HG03108 (cell line): ENCODE measurements around the gene ARHGAP10.

Experiments used
- ATAC-seq: cut with Tn5 transposase; IDR thresholded peaks from one replicate; pipeline ENCODE4 v1.9.1; 2021; ENCODE audit warnings: moderate library complexity; ENCODE audit not compliant: unreplicated experiment

The ARHGAP10 gene

DNA sequence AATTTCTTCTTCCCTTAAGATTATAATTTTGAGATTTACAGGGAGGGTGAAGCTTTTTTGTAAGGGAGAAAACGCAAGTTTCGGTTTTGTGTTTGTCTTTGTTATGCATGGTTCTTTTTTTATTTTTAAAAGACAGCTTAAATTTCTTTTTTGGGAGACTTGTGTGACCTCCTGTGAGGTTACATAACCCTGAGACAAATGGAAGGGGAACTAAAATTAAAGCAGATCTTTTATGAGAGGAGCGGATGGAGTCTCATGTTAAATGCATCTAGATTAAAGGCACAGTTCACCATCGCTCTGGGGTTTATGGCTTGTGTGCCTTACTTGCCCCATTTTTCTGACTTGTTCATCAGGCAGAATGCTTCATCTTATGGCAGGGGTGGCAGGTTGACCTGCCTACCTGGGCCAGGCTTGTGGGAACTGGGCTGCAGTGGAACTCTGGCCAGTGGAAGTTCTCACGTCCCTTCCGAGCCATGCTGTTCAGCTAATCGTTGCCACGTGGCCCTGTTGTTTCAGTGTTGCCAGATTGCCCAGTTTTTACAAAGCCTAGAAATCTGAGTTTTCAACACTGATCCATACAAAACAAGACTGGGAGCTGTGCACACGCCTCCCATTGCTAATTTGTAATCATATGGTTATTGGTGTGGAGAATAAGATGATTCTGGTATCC lies 291.8 kb downstream of the ARHGAP10 start:
- ATAC-seq = no peak

DNA sequence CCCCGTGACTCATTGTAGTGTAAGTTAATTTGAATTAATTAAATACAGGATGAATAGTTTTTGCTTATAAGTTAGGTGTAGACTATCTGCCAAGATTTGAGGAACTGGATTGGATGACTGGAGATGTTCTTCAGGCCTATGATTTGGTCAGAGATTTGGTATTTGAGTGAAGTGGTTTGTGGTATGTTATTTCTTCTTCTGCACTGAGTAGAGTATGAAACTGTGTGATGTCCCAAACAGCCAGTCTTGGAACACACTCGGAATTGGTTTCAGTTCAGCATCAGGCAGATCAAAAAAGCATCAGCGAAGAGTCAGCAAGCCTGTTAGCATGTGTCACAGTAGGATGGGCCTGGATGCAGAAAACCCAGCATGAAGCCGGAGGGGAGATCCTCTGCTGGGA lies 294.1 kb downstream of the ARHGAP10 start:
- ATAC-seq = no peak

DNA sequence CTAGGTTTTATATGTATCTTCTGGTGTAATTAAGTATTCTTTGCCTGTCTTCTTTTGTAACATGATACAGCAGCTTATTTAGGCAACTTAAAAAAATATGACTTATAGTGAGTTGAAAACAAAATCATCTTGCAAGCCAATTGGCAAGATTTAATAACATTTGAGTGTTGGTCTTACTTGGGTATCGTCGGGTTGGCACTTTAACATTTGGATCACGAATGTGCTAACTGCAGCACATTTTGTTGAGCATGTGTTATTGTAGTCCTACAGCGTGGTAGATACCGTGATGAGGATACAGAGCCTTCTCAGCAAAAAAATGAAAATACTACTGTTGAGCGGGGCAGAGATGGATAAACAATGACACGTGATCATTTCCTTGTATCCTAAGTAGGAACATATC lies 295.3 kb downstream of the ARHGAP10 start:
- ATAC-seq = no peak

DNA sequence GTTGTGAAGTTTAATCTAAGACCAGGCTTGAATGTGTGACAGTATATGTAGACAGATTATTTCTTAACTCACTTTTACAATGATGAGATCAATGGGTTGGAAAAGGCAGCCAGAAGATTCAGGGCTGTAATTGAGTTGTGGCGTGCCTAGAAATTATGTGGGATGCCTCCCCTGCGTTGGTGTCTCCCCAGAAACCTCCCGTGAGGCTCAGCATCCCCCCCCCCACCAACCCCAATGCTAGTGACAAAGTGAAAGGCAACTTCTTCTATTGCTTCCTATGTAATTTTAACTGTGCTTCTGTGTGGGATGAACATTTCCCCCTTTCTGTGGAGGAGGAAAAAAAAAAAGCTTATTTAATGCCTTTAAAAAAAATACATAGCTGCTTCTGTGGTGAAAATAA lies 297.9 kb downstream of the ARHGAP10 start:
- no peak for ATAC-seq

DNA sequence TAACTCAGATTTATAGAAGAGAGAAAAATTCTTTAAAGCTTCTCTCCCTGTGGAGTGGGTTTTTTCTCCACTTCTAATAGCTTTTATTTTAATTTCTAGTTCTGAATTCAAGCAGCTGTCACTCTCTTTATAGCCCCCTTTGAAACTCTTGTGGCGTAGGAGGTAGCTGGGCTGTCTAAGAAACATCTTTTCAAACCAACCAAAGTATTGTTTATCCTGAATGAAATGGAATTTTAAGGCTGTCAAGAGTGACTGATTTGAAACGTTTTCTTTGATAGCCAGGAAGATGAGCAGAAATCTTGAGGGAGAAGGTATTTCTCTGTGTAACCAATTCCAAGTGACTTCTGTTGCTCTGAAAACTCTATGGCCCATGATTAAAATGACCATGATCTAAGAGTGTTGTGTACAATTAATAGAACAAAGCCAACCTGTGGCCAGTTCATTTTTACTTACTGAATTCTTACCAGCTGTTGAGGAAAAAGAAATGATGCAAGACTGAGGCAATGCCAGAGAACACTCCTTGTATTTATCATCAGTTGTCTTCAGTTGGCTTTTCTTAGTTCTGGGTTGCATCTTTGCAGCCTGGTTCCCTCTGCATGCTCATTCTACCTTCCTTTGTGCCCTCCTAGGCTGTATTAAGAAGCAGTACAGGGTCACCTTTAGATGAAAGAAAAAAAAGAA lies 298.4 kb downstream of the ARHGAP10 start:
- ATAC-seq = no peak

DNA sequence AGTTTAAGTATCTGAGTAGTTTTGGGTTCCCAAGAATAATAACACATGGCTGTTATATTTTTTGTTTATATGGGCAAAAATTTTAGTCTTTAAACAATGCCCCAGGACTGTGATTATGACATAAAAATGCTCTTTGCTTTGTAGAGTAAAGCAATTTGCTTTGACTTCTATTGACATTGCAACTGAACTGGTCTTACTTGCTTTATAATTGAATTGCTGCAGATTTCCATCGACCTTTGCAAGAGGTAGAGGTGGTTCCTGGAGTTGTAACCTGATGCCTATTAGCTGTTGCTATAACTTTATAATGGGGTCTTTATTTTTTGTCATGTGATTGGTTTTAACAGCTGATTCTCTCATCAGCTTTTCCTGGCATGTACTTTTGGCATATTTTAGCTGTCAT lies 302.9 kb downstream of the ARHGAP10 start:
- no peak for ATAC-seq

DNA sequence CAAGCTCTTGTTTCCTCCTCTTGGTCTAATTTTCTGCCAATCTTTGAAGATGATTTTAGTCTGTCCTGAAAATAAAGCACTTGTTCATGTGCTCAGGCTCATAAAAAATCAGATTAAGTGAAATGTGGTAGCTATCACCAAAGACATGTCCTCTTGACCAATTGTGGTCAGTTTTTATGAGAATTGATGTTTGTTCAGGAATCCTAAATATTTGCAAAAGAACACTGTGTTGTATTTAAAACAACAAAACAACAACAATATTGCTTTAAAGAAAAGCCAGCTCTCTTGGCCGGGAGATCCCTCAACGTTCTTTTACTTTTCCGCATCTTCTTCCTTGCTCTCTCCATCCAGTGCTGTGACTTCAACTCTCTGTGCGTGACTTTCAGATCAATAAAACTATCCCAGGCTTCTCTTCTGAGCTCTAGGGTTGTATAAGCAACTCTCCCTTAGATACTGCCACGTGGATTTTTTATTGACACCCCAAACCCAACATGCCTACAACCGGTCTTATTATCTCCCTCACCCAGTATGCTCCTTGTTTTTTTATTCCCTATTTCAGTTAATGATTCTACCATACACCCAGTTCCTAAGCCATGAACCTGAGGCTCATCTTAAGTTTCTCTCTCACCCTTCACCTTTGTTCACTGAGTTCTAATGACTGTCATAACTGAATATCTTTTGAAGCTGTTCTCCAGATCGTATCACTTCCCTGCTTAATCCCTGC lies 309.9 kb downstream of the ARHGAP10 start:
- ATAC-seq = no peak

DNA sequence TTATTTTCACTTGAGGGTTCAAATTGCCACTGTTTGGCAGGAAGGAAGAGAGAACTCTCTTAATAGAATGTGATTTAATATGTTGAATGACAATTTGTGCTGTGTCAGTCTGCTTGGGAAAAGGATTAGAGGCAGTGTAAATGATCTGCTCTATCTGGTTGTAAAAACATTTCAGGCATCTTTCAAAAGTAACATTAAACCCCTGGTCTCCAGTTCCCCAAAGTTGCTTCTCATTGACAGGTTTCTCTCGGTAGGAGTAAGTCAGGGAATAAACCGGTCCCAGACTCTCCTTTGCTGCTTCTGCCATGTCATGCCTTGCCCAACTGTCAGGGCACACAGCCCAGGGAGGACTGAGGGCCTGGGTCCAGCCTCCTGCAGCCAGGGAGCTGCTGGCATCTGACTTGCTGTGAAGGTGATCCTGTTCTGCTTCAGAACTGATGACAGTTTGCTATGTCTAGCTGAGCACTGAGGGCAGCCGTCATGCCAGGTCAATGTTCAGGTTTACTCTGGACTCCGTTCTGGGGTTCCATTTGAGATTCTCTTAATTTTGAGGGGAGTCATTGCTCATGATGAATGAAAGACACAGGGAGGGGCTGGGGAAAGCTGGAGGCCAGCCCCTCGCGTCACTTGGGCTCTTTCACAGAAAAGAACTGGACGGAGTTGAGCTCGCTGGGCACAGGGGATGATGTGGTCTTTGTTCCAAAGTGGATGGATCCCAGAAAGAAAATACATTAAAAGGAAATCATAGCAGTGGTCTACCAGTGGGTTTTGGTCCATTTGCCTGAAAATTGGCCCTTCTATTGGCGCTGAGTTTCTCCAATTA lies 312.4 kb downstream of the ARHGAP10 start:
- ATAC-seq = peak; percentile 6

DNA sequence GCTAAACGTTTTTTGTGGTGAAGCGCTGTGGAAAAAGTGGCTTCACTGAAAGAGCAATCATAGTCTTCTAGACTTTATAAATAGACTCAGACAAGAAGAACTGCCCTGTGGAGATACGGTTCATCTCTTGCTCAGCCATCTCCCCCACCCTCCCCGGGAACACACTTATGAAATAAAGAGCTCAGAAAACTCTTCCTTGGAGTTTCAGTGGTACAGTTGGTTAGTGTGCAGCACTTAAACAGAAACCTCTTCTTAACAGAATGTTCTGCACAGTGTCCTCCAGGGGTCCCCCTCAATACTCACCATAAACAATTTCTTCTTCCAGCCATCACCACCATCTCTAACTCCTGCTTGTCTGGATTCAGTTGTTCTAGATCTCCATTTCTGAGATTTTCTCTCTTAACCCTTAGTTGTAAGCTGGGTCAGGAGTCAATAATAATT lies 313.0 kb downstream of the ARHGAP10 start:
- peak; percentile 99 for ATAC-seq

DNA sequence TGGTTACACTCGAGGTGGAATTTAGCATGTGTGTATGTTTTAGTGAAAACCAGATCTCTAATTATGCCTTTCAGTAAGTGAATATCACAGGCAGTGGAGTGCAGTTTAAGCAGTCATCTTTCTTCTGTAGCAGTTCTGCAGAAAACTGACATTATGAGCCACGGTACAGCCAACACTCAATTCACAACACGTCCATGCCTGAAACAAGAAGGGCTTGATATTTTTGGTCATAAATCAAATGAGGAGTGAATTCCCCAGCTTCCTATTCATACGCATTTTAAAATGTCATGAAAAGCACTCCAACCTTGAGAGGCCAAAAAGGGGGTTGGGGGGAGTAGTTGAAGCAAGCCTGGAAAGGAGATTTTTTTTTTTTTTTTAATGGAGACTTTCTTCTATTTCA lies 316.7 kb downstream of the ARHGAP10 start:
- no peak for ATAC-seq

DNA sequence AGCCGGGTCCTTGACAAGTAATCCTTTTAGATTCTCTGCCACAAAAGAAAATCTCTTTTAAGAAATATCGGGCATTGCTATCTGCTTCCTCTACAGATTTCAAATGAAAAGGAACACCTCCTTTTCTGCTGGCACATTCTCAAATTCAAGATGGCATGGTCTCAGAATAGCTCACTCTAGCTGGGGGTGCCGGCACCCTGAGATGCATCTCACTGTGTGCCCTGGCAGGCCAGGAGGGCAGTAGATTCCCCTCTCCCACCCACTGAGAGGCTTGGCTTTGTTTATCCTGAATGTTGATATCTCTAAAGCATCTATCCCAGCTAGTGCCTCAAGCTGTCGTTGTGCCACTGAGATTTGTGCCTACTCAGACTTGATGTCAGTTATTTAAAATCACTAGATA lies 319.5 kb downstream of the ARHGAP10 start:
- ATAC-seq = no peak

DNA sequence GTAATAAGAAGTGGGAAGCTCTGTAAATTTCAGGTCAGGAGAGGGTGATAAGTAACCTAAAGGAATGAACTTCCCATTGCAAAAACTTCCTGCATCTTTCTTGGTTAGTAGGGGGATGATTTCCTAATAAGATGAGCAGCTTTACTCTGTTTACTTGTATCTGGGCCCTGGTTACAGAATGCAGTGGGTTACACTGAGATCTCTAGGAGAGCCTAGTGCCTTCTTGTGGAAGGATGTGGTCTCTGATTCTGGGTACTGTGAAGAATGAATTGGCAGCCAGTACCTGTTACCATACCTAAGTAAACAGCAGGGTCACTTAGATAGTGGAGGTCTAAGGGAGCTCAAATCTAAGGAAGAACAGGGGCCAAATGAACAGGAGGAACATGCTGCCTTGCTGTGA lies 320.6 kb downstream of the ARHGAP10 start:
- no peak for ATAC-seq

DNA sequence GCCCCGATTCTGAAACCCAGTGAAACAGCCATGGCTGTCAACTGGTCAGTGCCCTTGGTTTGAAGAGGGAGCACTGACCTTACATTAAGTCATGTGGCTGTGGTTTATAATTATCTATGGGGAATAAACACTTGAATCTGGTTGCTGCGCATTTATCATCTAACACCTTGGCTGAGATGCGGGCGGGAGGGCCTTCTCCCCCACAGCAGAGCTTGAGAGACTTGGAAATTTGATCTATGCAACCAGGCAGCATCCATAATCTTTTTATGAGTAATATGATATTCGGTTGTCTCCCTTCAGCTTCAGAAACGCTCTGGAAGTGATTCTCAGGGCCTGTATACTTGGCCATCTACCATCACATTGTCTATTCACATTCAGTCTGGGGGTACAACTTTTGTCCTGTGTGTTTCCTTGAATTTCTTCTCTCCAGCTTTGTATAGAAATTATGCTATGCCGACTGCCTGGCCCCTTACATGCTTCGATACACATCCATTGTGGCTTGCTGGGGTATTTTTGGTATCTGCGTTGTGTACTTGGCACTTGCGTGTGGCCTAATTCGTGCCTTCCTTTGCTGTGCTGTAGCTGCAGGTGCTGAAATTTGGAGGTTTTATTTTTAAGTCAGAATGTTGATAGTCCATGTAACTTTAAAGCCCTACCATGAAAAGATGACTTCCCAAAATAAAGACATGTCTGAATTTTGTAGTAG lies 321.6 kb downstream of the ARHGAP10 start:
- ATAC-seq = no peak

DNA sequence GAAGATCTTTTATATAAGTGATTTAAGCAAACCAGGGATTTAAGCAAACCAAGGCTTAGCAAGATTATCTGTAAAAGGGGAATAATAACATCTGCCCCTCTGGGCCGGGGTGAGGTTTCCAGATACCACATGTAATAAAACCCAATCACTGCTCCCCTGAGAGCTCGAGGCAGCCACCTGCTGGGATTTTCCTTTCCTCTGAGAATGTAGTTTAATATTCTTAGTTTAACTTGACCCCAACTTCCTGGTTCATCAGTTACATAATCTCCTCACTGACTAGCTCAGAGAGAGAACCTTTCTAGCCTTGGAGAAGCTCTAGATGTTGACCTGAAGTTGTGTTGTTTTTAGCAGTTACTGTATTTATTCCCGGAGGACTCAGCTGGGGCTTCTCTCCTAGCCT lies 322.4 kb downstream of the ARHGAP10 start:
- no peak for ATAC-seq

DNA sequence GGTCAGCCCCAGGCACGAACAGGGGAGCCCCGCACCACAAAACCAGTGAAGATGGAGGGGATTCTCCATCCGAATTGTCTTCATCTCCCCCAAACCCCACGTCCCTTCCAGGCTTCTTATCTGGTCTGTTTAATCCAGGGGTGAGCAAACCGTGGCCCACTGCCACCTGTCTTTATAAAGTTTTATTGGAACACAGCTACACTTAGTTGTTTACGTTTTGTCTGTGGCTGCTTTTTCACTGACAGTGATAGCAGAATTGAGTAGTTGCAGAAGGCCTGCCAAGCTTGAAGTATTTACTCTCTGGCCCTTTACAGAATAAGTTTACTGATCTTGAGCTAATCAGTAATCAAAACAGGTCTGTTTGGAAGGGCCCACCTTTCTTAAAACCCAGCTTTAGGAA lies 324.0 kb downstream of the ARHGAP10 start:
- ATAC-seq = peak; percentile 27

DNA sequence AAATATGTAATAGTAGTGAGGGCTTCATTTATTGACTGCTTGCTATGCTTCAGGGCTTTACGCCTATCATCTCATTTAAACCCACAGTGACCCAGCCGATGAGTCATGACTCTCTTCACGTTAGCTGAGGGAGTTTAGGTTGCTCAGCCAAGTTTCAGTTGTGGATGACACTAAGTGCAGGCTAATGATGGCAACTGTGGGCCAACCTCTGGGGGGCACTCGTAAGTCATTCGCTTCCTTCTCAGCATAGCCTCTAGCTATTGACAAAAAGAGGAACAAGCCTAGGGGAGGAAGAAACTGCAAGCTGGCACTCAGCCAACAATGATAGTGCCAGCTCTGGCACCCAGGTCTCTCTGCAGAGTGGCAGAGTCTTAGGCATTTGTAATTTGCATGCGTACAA lies 325.0 kb downstream of the ARHGAP10 start:
- peak; percentile 77 for ATAC-seq

DNA sequence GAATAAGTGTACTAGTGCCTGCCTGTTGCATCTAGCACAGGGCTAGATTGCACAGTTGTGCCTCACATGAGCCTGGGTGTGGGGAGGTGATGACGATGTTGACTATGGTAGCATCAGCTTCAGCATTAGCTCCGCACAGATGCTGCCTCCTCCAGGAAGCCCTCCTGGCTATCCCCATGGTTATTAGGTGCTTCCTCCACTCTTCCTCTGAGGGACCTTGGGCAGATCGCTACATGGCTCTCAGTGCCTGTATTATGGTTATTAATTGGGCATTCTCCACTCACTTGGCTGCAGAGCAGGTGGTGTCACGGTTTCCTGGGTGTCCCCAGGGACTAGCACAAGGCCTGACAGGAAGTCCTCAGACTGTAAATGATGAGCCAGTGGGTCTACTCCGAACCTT lies 325.6 kb downstream of the ARHGAP10 start:
- ATAC-seq = peak; percentile 41

DNA sequence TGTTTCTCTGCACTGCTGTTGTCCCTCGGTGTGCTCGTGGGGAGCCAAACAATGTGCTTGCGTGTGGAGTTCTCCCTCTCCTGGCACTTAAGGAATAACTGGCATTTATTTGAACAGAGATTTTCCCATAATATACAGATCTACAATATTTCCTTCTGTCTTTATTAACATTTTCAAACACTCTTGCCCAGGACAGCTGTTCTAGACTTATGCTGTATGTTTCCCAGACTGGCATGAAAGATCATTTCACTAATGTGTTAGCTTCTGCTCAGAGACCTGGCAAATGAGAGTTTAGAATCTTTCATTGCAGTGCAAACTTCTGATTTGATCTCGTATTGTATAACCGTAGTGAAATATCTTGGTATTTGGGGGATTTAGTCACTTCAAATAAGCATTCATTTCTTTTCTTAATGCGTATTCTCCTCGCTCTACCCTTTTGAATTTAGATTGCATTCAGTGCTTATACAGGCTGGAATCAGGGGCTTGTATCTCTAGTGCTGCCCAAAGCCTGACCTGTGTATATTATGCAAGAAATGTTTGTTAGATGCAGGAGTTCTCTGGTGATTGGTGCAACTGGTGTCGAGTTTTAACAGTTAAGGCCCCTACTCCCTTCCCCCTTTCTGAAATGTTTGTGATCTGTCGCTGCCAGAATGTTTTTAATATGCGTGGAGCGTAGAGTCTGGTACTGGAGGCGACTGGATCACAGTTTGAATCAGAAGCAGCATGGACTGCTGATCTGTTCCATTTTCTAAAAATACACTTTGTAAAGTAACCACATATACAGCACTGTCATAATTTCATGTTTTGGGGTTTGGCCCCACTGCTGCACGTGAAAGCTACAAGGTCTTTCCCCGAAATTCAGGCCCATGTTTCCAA lies 326.3 kb downstream of the ARHGAP10 start:
- ATAC-seq = no peak

DNA sequence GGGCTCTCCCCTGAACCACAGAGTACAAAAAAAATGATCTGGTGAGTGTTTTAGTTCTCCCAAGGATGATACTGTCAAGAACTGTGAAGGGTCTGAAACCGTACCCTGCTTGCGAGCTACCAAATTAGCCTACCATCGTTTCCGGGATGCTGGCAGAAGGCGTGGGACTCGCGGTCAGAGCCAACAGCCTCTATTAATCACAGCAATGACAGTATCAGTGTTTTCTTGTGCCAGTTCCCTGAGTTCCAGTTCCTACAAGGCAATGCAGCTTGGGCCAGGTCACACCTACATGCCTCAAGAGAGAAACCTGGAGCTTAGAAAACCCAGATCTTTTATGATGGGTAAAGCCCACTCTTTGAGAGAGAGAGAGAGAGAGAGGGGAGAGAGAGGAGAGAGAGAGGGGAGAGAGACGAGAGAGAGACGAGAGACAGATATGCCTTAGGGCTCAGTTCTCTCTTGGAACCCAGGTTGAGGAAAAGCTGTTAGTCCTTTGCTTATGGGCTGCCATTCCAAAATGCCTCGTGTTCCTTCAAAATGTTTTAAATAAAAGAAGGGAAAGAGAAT lies 327.8 kb downstream of the ARHGAP10 start:
- no peak for ATAC-seq
